H1 (cell line): ENCODE data around the gene FITM2. TPM values are rescaled to one million over a fixed set of nuclear protein-coding genes. Genes with fewer than 3 reads are reported as not detected.
A peak's percentile ranks its signal among the peaks of the same experiment; 100 is the strongest.

Source experiments
- CTCF ChIA-PET: fragments of 300-600 bp; sonication (Branson Sonifier 250); formaldehyde crosslinking; loops from one replicate; lab custom pipeline; 2021; ENCODE audit not compliant: partially characterized antibody; lab: Charles Lee
- POLR2A ChIA-PET: fragments of 300-600 bp; sonication (Branson Sonifier 250); formaldehyde crosslinking; loops from one replicate; lab custom pipeline; 2021; ENCODE audit warnings: inconsistent platforms; ENCODE audit not compliant: partially characterized antibody; lab: Charles Lee
- DNase-seq, 2 experiments: peaks; one replicate each; pipeline versions ENCODE4 v3.0.0 to v3.0.0-alpha.2; 2010 to 2022; ENCODE audit warnings: low spot score in 2 of 2, low read depth in 1 of 2, mixed read lengths in 1 of 2
- FAIRE-seq: peaks from 2 replicates; lab custom pipeline; 2011; peaks lifted over from hg19 to GRCh38; lab: Jason Lieb, UNC
- H2AFZ ChIP-seq: 2 replicates; pipeline ENCODE4 v1.8.1; 2012; ENCODE audit warnings: low read length, inconsistent platforms
- H2AK5ac ChIP-seq: 2 replicates; pipeline ENCODE4 v1.6.1; 2013; ENCODE audit warnings: low read depth, low read length
- H2BK120ac ChIP-seq: replicated peaks from 2 replicates; pipeline ENCODE3; 2013; ENCODE audit warnings: low read depth, low read length, inconsistent platforms
- H2BK12ac ChIP-seq: 2 replicates; pipeline ENCODE4 v1.6.1; 2013; ENCODE audit warnings: low read depth, low read length
- H2BK15ac ChIP-seq: 2 replicates; pipeline ENCODE4 v1.6.1; 2013; ENCODE audit warnings: low read length
- H2BK20ac ChIP-seq: 2 replicates; pipeline ENCODE4 v1.6.1; 2013; ENCODE audit warnings: low read length
- H2BK5ac ChIP-seq: 2 replicates; pipeline ENCODE4 v1.6.1; 2013; ENCODE audit warnings: low read depth, low read length
- H3K14ac ChIP-seq: 2 replicates; pipeline ENCODE4 v1.6.1; 2013; ENCODE audit warnings: inconsistent platforms; ENCODE audit not compliant: insufficient read length
- H3K18ac ChIP-seq: 2 replicates; pipeline ENCODE4 v1.6.1; 2013; ENCODE audit warnings: low read length; ENCODE audit errors: extremely low read depth
- H3K23ac ChIP-seq: 2 replicates; pipeline ENCODE4 v1.6.1; 2013; ENCODE audit warnings: inconsistent platforms; ENCODE audit not compliant: insufficient read length
- H3K23me2 ChIP-seq: 2 replicates; pipeline ENCODE4 v1.6.1; 2013; ENCODE audit warnings: low read depth, low read length
- H3K27ac ChIP-seq: 2 replicates; pipeline ENCODE4 v1.6.1; 2011; ENCODE audit warnings: low read depth, low read length, inconsistent platforms
- H3K27me3 ChIP-seq, 4 experiments: replicated peaks in 1 of 4; 1 replicate in 1 of 4; 2 replicates in 3 of 4; pipeline versions ENCODE4 v1.6.1 to v1.8.1; 2011 to 2013; ENCODE audit warnings: low read length in 3 of 4, mild to moderate bottlenecking in 3 of 4, inconsistent platforms in 2 of 4, mixed read lengths in 2 of 4, moderate library complexity in 1 of 4; ENCODE audit not compliant: control insufficient read depth in 3 of 4, insufficient read depth in 3 of 4; ENCODE audit errors: extremely low read depth in 1 of 4
- H3K36me3 ChIP-seq, 4 experiments: 2 replicates each; pipeline versions ENCODE4 v1.6.1 to v1.8.1; 2011 to 2013; ENCODE audit warnings: mild to moderate bottlenecking in 4 of 4, low read length in 3 of 4, moderate library complexity in 2 of 4, control low read depth in 1 of 4, inconsistent platforms in 1 of 4; ENCODE audit not compliant: insufficient read depth in 4 of 4, control insufficient read depth in 2 of 4
- H3K4ac ChIP-seq: replicated peaks from 2 replicates; pipeline ENCODE3; 2013; ENCODE audit warnings: low read length, low read depth, mixed read lengths, inconsistent platforms; ENCODE audit not compliant: insufficient read length
- H3K4me1 ChIP-seq, 4 experiments: replicated peaks in 1 of 4; 1 replicate in 1 of 4; 2 replicates in 3 of 4; pipeline versions ENCODE4 v1.6.1 to v1.8.1; 2011 to 2013; ENCODE audit warnings: low read length in 3 of 4, inconsistent platforms in 2 of 4, mixed read lengths in 1 of 4; ENCODE audit not compliant: insufficient read depth in 4 of 4, control insufficient read depth in 3 of 4
- H3K4me2 ChIP-seq, 2 experiments: 2 replicates each; pipeline versions ENCODE4 v1.6.1 to v1.8.1; 2011 to 2013; ENCODE audit warnings: low read depth in 2 of 2, low read length in 2 of 2, control low read depth in 1 of 2, inconsistent platforms in 1 of 2, mild to moderate bottlenecking in 1 of 2; ENCODE audit not compliant: insufficient read depth in 1 of 2
- H3K4me3 ChIP-seq, 4 experiments: fragments of 200-600, 300-600 bp in 1 of 4; sonication (generic), shearing (Covaris generic), sonication (Bioruptor Twin) in 1 of 4; 2 replicates each; pipeline versions ENCODE4 v1.5.1 to v1.8.1; 2011 to 2016; ENCODE audit warnings: low read length in 4 of 4, low read depth in 3 of 4, control low read depth in 2 of 4, inconsistent platforms in 2 of 4, mild to moderate bottlenecking in 2 of 4, mixed read lengths in 1 of 4, moderate library complexity in 1 of 4; ENCODE audit not compliant: insufficient read depth in 2 of 4; ENCODE audit errors: extremely low read depth in 1 of 4
- H3K56ac ChIP-seq: replicated peaks from 2 replicates; pipeline ENCODE3; 2013; ENCODE audit warnings: low read depth, mild to moderate bottlenecking, mixed read lengths, low read length, inconsistent platforms; ENCODE audit not compliant: insufficient read length
- H3K79me1 ChIP-seq: 2 replicates; pipeline ENCODE4 v1.6.1; 2013; ENCODE audit warnings: low read depth, low read length, control low read depth
- H3K79me2 ChIP-seq, 2 experiments: 2 replicates each; pipeline versions ENCODE4 v1.6.1 to v1.8.1; 2012 to 2013; ENCODE audit warnings: low read length in 2 of 2, mild to moderate bottlenecking in 2 of 2, inconsistent platforms in 1 of 2; ENCODE audit not compliant: insufficient read depth in 2 of 2, control insufficient read depth in 1 of 2
- H3K9ac ChIP-seq, 4 experiments: replicated peaks in 1 of 4; 1 replicate in 1 of 4; 2 replicates in 3 of 4; pipeline versions ENCODE4 v1.6.1 to v1.8.1; 2011 to 2013; ENCODE audit warnings: low read depth in 3 of 4, low read length in 3 of 4, control low read depth in 2 of 4, mild to moderate bottlenecking in 2 of 4, moderate library complexity in 2 of 4, inconsistent platforms in 1 of 4; ENCODE audit errors: extremely low read depth in 1 of 4
- H3K9me3 ChIP-seq, 2 experiments: 2 replicates each; pipeline versions ENCODE4 v1.6.1 to v1.8.1; 2012 to 2013; ENCODE audit warnings: mild to moderate bottlenecking in 2 of 2, moderate library complexity in 2 of 2, control low read depth in 1 of 2, inconsistent platforms in 1 of 2, low read depth in 1 of 2, low read length in 1 of 2, mixed read lengths in 1 of 2; ENCODE audit not compliant: insufficient read depth in 2 of 2
- H4K20me1 ChIP-seq, 2 experiments: replicated peaks in 1 of 2; 2 replicates each; pipeline versions ENCODE3 to v1.8.1; 2011 to 2013; ENCODE audit warnings: inconsistent platforms in 2 of 2, low read length in 2 of 2, mild to moderate bottlenecking in 1 of 2; ENCODE audit not compliant: insufficient read depth in 2 of 2, control insufficient read depth in 1 of 2
- H4K5ac ChIP-seq: 2 replicates; pipeline ENCODE4 v1.6.1; 2013; ENCODE audit warnings: low read length, low read depth, mixed read lengths, inconsistent platforms; ENCODE audit not compliant: insufficient read length
- H4K8ac ChIP-seq: 2 replicates; pipeline ENCODE4 v1.8.0; 2013; ENCODE audit warnings: mild to moderate bottlenecking, moderate library complexity, low read length, inconsistent platforms; ENCODE audit not compliant: insufficient read depth; ENCODE audit errors: extremely low read depth
- H4K91ac ChIP-seq: replicated peaks from 2 replicates; pipeline ENCODE3; 2013; ENCODE audit warnings: low read length, mixed read lengths, inconsistent platforms; ENCODE audit not compliant: insufficient read length
- ATF2 ChIP-seq: IDR thresholded peaks from 2 replicates; pipeline ENCODE4 v1.6.1; 2012; ENCODE audit warnings: low read length, inconsistent platforms
- CREB1 ChIP-seq: IDR thresholded peaks from 2 replicates; pipeline ENCODE4 v1.6.1; 2012; ENCODE audit warnings: inconsistent platforms
- KDM5A ChIP-seq: fragments of 200-600 bp; IDR thresholded peaks from 2 replicates; pipeline ENCODE4 v1.7.1; 2012; ENCODE audit warnings: mild to moderate bottlenecking, low read length, inconsistent platforms, mixed read lengths
- MAFK ChIP-seq: IDR thresholded peaks from 2 replicates; pipeline ENCODE4 v1.6.1; 2012; ENCODE audit warnings: low read depth, mild to moderate bottlenecking, improper control_type of control experiment, low read length
- MAX ChIP-seq: IDR thresholded peaks from 2 replicates; pipeline ENCODE4 v1.6.1; 2012; ENCODE audit warnings: inconsistent platforms
- PHF8 ChIP-seq: fragments of 200-600 bp; sonication (generic); conservative IDR thresholded peaks from 2 replicates; pipeline ENCODE4 v1.7.1; 2012; ENCODE audit warnings: low read depth, mild to moderate bottlenecking, inconsistent platforms, low read length, moderate library complexity
- POLR2AphosphoS5 ChIP-seq: IDR thresholded peaks from 2 replicates; pipeline ENCODE4 v1.6.1; 2011; ENCODE audit warnings: low read depth, low read length
- RAD21 ChIP-seq, 2 experiments: IDR thresholded peaks in 1 of 2; conservative IDR thresholded peaks in 1 of 2; 2 replicates each; pipeline ENCODE4 v1.6.1; 2011; ENCODE audit warnings: low read depth in 2 of 2, low read length in 2 of 2, improper control_type of control experiment in 1 of 2, inconsistent platforms in 1 of 2, mild to moderate bottlenecking in 1 of 2, moderate library complexity in 1 of 2
- YY1 ChIP-seq: IDR thresholded peaks from 2 replicates; pipeline ENCODE4 v1.6.1; 2011; ENCODE audit warnings: low read depth, mild to moderate bottlenecking, low read length
- ZNF274 ChIP-seq: IDR thresholded peaks from 2 replicates; pipeline ENCODE4 v1.7.0; 2012; ENCODE audit warnings: low read length, borderline replicate concordance; ENCODE audit errors: extremely low read depth
- WGBS, 2 experiments: shearing (Covaris generic) in 1 of 2; methylation state at CpG; one replicate each; pipeline versions ENCODE4 v1.1.6 to v1.1.7; 2013 to 2015; ENCODE audit warnings: low lambda C conversion rate in 2 of 2, mixed read lengths in 2 of 2, inconsistent platforms in 1 of 2, low coverage in 1 of 2, missing lambda C conversion rate in 1 of 2; ENCODE audit not compliant: insufficient replicate concordance in 2 of 2, insufficient coverage in 1 of 2, insufficient read length in 1 of 2; ENCODE audit errors: extremely low coverage in 1 of 2, missing lambda C conversion rate in 1 of 2; 5-methylcytosine and 5-hydroxymethylcytosine counted together
- polyA plus RNA-seq, 7 experiments: library from polyadenylated mRNA; depleted of rRNA in 3 of 7; stranded (reverse) in 5 of 7; unstranded in 2 of 7; fragments of >200 nt in 5 of 7; fragments of 200-250 nt in 2 of 7; gene quantifications; 1 replicate in 5 of 7; 2 replicates in 1 of 7; 4 replicates in 1 of 7; pipeline versions ENCODE4 v1.2.1 to v1.2.3, GENCODE V29; 2011 to 2013; ENCODE audit warnings: missing spikeins in 2 of 7, mixed read lengths in 2 of 7
- total RNA-seq: library from RNA; stranded (reverse); fragmentation: NEBNext Ultra II Directional; extraction: Animal tissue kit (Norgen Biotek cat#: 25700); gene quantifications from 2 replicates; pipeline ENCODE4 v1.2.1, GENCODE V29; 2021

The FITM2 gene
- total and polyA plus RNA-seq, 2 of the 8 experiments (the other 6 are each of a cell fraction or from before 2014, with no cell fraction given): 1.1 to 2.1 TPM

GRCh38 chr20:44271915-44272663 is 38.9 kb downstream of the FITM2 start:
- Histone ChIP-seq H2BK12ac (no peak overlapping the region), H3K23me2 (no peaks in the 10 kb centered on the region), H4K20me1 (peaks cover 0 to 2% of the 10 kb centered on the region in 2 experiments), H4K8ac (peak overlapping the region; percentile 5), H3K4me2 (peak overlapping the region; percentile 10 to 43), H3K23ac (no peak overlapping the region), H3K27ac (no peak overlapping the region), H2BK120ac (no peak overlapping the region), H3K9me3 (no peaks in the 10 kb centered on the region), H3K14ac (no peak overlapping the region), H3K79me1 (no peaks in the 10 kb centered on the region), H3K56ac (no peak overlapping the region), H3K36me3 (no peaks in the 10 kb centered on the region), H2BK5ac (no peak overlapping the region), H2AK5ac (no peak overlapping the region), H2AFZ (no peak overlapping the region), H3K4me1 (peaks cover 0 to 8% (median 5%) of the 10 kb centered on the region in 4 experiments; a peak in 6 of 7 replicates), H4K91ac (no peak overlapping the region), H4K5ac (no peak overlapping the region), H3K18ac (no peak overlapping the region), H3K27me3 (no peaks in the 10 kb centered on the region), H3K79me2 (no peaks in the 10 kb centered on the region), H2BK20ac (no peak overlapping the region), H3K4ac (no peak overlapping the region), H3K9ac (no peak overlapping the region), H2BK15ac (0 out of 2 replicates have a peak overlapping the region, but pooled peaks have one; percentile 8), H3K4me3 (peak overlapping the region in 1 of 4 experiments; percentile 23; a peak in 2 of 8 replicates)
- CTCF ChIA-PET: interaction anchor here (0.6 to 4.3 kb wide), 22 partner anchors 10 to 727 kb away, joined by 3 to 24 read pairs (median 4); no protein-coding TSS in a partner anchor
- 52% methylated on average over 14 of the region's 14 CpGs; no CpG with 5 or more reads in 1 of the 2 experiments for WGBS, 2 experiments
- no peak for FAIRE-seq
- POLR2A ChIA-PET: interaction anchor here (0.8 to 1.4 kb wide), 3 partner anchors 10 to 11 kb away, joined by 3 to 5 read pairs (median 3); no protein-coding TSS in a partner anchor
- DNase-seq: peak; percentile 27 to 79
- no peak for TF ChIP-seq POLR2AphosphoS5
- TF ChIP-seq ZNF274: no peak
- TF ChIP-seq RAD21 (IDR thresholded peaks at IDR 0.05 in 1 of 2, conservative IDR thresholded peaks at IDR 0.05 in 1 of 2; ENCODE audit: low read depth in 2 of 2, low read length in 2 of 2): peak; percentile 46 to 59
- no peak for TF ChIP-seq CREB1
- peak; percentile 86 for TF ChIP-seq ATF2
- TF ChIP-seq MAX: no peak
- TF ChIP-seq YY1: no peak
- TF ChIP-seq KDM5A: no peak
- TF ChIP-seq PHF8: no peak
- no peak for TF ChIP-seq MAFK
